Vagina (tissue), 2 donors: ENCODE results near the gene STK39.

Experiments
- CTCF ChIP-seq, 3 experiments: fragments of 450-650 bp in 2 of 3; fragments of 200-600 bp in 1 of 3; sonication (generic) in 1 of 3; IDR thresholded peaks; one replicate each; pipeline ENCODE4 v1.5.1; 2017 to 2019; ENCODE audit warnings: antibody characterized with exemption in 3 of 3, mild to moderate bottlenecking in 2 of 3, moderate library complexity in 2 of 3
- POLR2A ChIP-seq, 2 donors: fragments of 450-650 bp; IDR thresholded peaks; one replicate each; pipeline ENCODE4 v1.6.1; 2017; ENCODE audit warnings: antibody characterized with exemption in 2 of 2, mild to moderate bottlenecking in 2 of 2, moderate library complexity in 2 of 2
- POLR2AphosphoS5 ChIP-seq, 2 donors: sonication (generic); formaldehyde crosslinking; IDR thresholded peaks; one replicate each; pipeline ENCODE4 v1.9.0; 2017; ENCODE audit warnings: antibody characterized with exemption in 2 of 2, mild to moderate bottlenecking in 2 of 2, low read depth in 1 of 2; ENCODE audit not compliant: insufficient read depth in 1 of 2

GRCh38 chr2:168035458-168035857, 211.9 kb downstream of the STK39 start:
- TF ChIP-seq CTCF (IDR thresholded peaks at IDR 0.05) (no peak), POLR2A (IDR thresholded peaks at IDR 0.05) (no peak), POLR2AphosphoS5 (IDR thresholded peaks at IDR 0.05; ENCODE audit: insufficient read depth in 1 of 2, low read depth in 1 of 2) (no peak)
